Sigmoid colon (tissue), 3 donors: ENCODE measurements around the gene FAM9C.

Experiments
- CTCF ChIP-seq, 4 experiments: fragments of 450-650 bp in 3 of 4; fragments of 200-600 bp in 1 of 4; IDR thresholded peaks; one replicate each; pipeline ENCODE4 v1.5.1; 2016 to 2019; ENCODE audit warnings: antibody characterized with exemption in 4 of 4, mild to moderate bottlenecking in 3 of 4, moderate library complexity in 2 of 4
- POLR2A ChIP-seq, 2 donors: fragments of 450-650 bp; IDR thresholded peaks; one replicate each; pipeline ENCODE4 v1.6.1; 2016; ENCODE audit warnings: antibody characterized with exemption in 2 of 2, mild to moderate bottlenecking in 2 of 2, moderate library complexity in 2 of 2

- TF ChIP-seq CTCF (IDR thresholded peaks at IDR 0.05) (no peak), POLR2A (IDR thresholded peaks at IDR 0.05) (no peak)
Measured at GRCh38 chrX:13082206-13083065, 38.0 kb upstream of the FAM9C start.
